K562 (cell line): Measurements from ENCODE around the gene SERPINB12. TPM values are rescaled to one million over a fixed set of nuclear protein-coding genes. Genes with fewer than 3 reads are reported as not detected.

ENCODE experiments used
- CEBPZ ChIP-seq: fragments of 150-350 bp; IDR thresholded peaks from 2 replicates; pipeline ENCODE4 v1.6.1; 2014; ENCODE audit warnings: low read depth, mild to moderate bottlenecking, low read length, borderline replicate concordance
- HIVEP1 ChIP-seq: fragments of 250-450 bp; sonication (Bioruptor Pico); IDR thresholded peaks from 2 replicates; pipeline ENCODE4 v1.4.0; 2020; ENCODE audit warnings: mild to moderate bottlenecking
- RREB1 ChIP-seq: fragments of 250-450 bp; sonication (Bioruptor Pico); IDR thresholded peaks from 2 replicates; pipeline ENCODE4 v1.4.0; 2020
- ZC3H8 ChIP-seq: fragments of 450-650 bp; IDR thresholded peaks from 2 replicates; pipeline ENCODE4 v1.6.1; 2017
- polyA plus RNA-seq, 8 experiments: library from polyadenylated mRNA; depleted of rRNA in 4 of 8; stranded (reverse) in 5 of 8; unstranded in 3 of 8; fragments of >200 nt; fragmentation: Nextera tagmentation in 2 of 8; fragmentation: Illumina TruSeq in 1 of 8; extraction: Ambion mirVana in 2 of 8; extraction: Trizol in 1 of 8; gene quantifications; 2 replicates each; pipeline versions ENCODE4 v1.2.1 to v1.2.3, GENCODE V29; 2011 to 2014; ENCODE audit warnings: inconsistent platforms in 1 of 8, missing spikeins in 1 of 8
- total RNA-seq, 7 experiments: library from RNA; depleted of rRNA in 6 of 7; stranded (reverse); fragments of >200 nt in 6 of 7; fragmentation: Illumina TruSeq in 2 of 7; extraction: Trizol in 2 of 7; gene quantifications; 2 replicates each; pipeline versions ENCODE4 v1.2.1 to v1.2.3, GENCODE V29; 2011 to 2021; ENCODE audit warnings: low replicate concordance in 1 of 7

Gene SERPINB12
- total and polyA plus RNA-seq, 9 of the 15 experiments (the other 6 are each of a cell fraction or from before 2014, with no cell fraction given) = not detected

- no peak for TF ChIP-seq CEBPZ
- no peak for TF ChIP-seq RREB1 (CRISPR knock-in tag)
- TF ChIP-seq HIVEP1 (CRISPR knock-in tag) = no peak
- TF ChIP-seq ZC3H8 = no peak
- TF ChIP-seq, all 486 proteins: peak for 0
These were observed 43.8 kb downstream of the SERPINB12 start (continued) for GRCh38 chr18:63585988-63586387.
